NT2/D1 (cell line): ENCODE results near the gene SLC39A6.

ENCODE experiments used
- DNase-seq: peaks from one replicate; pipeline ENCODE4 v3.0.0-alpha.2; 2011; ENCODE audit warnings: low read depth, low spot score
- H3K27me3 ChIP-seq: 2 replicates; pipeline ENCODE4 v1.6.0; 2011; ENCODE audit warnings: mild to moderate bottlenecking; ENCODE audit not compliant: insufficient read length, insufficient read depth
- H3K36me3 ChIP-seq: 2 replicates; pipeline ENCODE4 v1.6.1; 2011; ENCODE audit warnings: mild to moderate bottlenecking, low read length, mixed read lengths; ENCODE audit not compliant: insufficient read depth, insufficient read length
- H3K4me1 ChIP-seq: 2 replicates; pipeline ENCODE4 v1.5.1; 2011; ENCODE audit not compliant: insufficient read depth, insufficient read length
- H3K4me3 ChIP-seq: 2 replicates; pipeline ENCODE4 v1.5.1; 2011; ENCODE audit warnings: low read depth; ENCODE audit not compliant: insufficient read length
- H3K9ac ChIP-seq: 2 replicates; pipeline ENCODE4 v1.6.0; 2011; ENCODE audit warnings: low read depth; ENCODE audit not compliant: insufficient read length
- H3K9me3 ChIP-seq: 2 replicates; pipeline ENCODE4 v1.5.1; 2011; ENCODE audit warnings: mild to moderate bottlenecking, low read length; ENCODE audit not compliant: insufficient read depth
- SUZ12 ChIP-seq: IDR thresholded peaks from 2 replicates; pipeline ENCODE4 v1.6.1; 2011; ENCODE audit not compliant: insufficient read length, insufficient read depth; ENCODE audit errors: extremely low read depth
- YY1 ChIP-seq: IDR thresholded peaks from 2 replicates; pipeline ENCODE4 v1.6.1; 2011; ENCODE audit not compliant: insufficient read length, insufficient read depth
- ZNF274 ChIP-seq: IDR thresholded peaks from 2 replicates; pipeline ENCODE4 v1.6.1; 2011; ENCODE audit warnings: mild to moderate bottlenecking, low read depth, low read length

SLC39A6 gene

DNA sequence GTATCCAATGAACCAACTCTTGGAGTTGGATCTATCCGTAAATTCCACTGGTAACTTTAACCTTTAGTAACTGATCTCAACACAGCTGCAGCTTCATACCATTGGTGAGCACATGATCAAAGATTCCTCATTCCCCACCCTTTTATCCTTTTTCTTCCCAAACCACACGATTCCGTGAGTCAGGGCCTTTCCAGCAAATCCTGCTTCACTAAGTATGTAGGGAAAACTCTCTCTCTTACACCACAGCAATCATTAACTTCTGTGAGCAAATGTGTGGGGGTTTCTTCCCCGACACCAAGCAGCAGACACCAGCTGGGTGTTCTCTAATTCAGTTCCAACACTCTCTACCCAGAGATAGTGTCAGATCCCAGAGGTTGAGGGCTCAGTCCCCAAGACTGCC lies 24.1 kb upstream of the SLC39A6 start:
- H3K9ac ChIP-seq: no peak overlapping the region
- TF ChIP-seq YY1: no peak
- TF ChIP-seq SUZ12: no peak
- no peak for TF ChIP-seq ZNF274
- H3K27me3 ChIP-seq: no peaks in the 10 kb centered on the region
- H3K9me3 ChIP-seq: no peaks in the 10 kb centered on the region
- peaks cover 76% of the 10 kb centered on the region for H3K36me3 ChIP-seq
- no peaks in the 10 kb centered on the region for H3K4me1 ChIP-seq
- no peak for DNase-seq
- no peak overlapping the region for H3K4me3 ChIP-seq

DNA sequence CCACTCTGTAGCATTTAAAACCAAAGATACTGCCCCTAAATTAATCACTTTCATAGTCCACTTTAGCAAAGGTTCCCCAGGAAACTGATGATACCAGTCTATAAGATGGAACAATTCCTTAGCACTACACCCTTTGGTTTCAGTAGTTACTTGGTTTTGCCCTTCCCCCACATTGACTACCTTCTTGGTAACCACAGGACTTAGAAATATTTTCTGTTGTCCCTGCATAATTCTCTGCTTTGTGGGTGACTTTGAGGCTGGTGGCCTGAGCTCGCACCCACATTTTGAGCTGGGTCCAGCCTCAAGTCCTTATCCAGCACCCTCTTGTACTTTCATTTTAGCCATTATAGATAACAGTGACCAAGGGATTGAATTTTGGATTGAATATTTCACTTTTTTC lies 23.6 kb upstream of the SLC39A6 start:
- no peaks in the 10 kb centered on the region for H3K27me3 ChIP-seq
- H3K4me3 ChIP-seq: no peak overlapping the region
- H3K9me3 ChIP-seq: no peaks in the 10 kb centered on the region
- no peaks in the 10 kb centered on the region for H3K4me1 ChIP-seq
- H3K36me3 ChIP-seq: peaks cover 74% of the 10 kb centered on the region
- no peak for DNase-seq
- no peak overlapping the region for H3K9ac ChIP-seq
- TF ChIP-seq SUZ12 (no peak), ZNF274 (no peak), YY1 (no peak)

DNA sequence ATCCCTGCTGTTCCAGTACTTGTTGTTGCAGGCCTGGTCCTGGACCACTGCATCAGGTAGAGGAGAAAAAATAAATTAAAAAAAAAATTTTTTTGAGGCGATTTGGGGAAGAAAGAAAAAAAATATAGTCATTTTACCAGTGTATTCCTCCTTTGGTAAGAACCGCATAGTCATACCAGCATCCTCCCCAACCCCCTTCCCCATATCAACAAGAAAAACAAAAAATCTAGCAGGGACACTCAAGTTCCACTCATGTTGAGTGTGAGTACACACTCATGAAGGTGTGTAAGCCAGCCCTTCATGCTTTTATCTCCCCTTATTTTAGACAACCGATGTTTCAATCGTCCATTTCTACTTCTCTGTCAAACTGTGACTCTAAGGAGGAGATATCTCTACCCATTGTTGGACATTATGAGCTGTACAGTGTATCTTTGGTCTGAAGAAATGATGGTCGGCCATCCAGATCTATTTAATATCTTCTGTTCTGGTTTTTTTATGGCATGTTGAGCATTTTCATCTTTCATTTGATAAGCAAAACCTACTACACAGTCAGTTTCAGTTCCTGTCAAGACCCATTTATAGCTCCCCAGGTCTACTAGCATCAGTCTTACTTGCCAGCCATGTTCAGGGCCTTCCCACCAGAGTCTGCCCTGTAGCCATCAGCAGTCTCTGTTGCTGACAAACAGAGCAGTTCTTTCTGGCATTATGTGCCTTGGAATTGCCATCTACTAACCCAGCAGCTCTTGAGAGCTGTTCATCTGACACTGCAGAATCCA lies 20.6 kb upstream of the SLC39A6 start:
- no peaks in the 10 kb centered on the region for H3K4me1 ChIP-seq
- no peak overlapping the region for H3K9ac ChIP-seq
- no peaks in the 10 kb centered on the region for H3K9me3 ChIP-seq
- H3K36me3 ChIP-seq: peaks cover 76% of the 10 kb centered on the region
- H3K27me3 ChIP-seq: no peaks in the 10 kb centered on the region
- no peak for TF ChIP-seq SUZ12
- no peak for TF ChIP-seq ZNF274
- TF ChIP-seq YY1: no peak
- H3K4me3 ChIP-seq: no peak overlapping the region
- no peak for DNase-seq

DNA sequence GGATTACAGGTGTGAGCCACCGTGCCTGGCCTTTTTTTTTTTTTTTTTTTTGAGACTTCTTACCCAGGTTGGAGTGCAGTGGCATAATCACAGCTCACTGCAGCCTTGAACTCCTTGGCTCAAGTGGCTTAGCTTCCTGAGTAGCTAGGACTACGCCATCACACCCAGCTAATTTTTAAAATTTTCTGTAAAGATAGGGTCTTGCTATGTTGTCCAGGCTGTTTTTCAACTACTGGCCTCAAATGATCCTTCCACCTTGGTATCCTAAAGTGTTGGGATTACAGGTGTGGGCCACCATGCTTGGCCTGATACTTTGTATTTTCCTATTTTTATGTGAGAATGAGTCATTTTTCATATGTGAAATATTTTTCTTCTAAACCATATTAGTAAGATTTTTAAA lies 14.3 kb upstream of the SLC39A6 start:
- no peak overlapping the region for H3K9ac ChIP-seq
- no peak for TF ChIP-seq SUZ12
- TF ChIP-seq YY1: no peak
- TF ChIP-seq ZNF274: no peak
- no peaks in the 10 kb centered on the region for H3K27me3 ChIP-seq
- H3K36me3 ChIP-seq: peaks cover 86% of the 10 kb centered on the region
- no peaks in the 10 kb centered on the region for H3K4me1 ChIP-seq
- H3K9me3 ChIP-seq: no peaks in the 10 kb centered on the region
- DNase-seq: no peak
- H3K4me3 ChIP-seq: no peak overlapping the region

DNA sequence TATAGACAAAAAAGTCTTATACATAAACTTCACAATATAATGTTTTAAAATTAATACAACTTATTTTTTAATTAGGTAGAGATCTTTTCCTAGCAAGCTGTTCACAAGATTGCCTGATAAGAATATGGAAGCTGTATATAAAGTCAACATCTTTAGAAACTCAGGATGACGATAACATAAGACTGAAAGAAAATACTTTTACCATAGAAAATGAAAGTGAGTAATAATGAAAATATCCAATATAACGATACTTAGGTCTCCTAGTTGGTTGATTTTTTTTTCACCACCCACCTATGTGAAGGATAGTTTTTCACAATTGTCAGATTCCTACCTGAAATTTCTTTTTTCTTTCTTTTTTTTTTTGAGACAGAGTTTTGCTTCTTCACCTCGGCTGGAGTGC lies 13.6 kb upstream of the SLC39A6 start:
- H3K4me3 ChIP-seq: no peak overlapping the region
- no peak for DNase-seq
- no peaks in the 10 kb centered on the region for H3K9me3 ChIP-seq
- no peak overlapping the region for H3K9ac ChIP-seq
- TF ChIP-seq SUZ12 (no peak), ZNF274 (no peak), YY1 (no peak)
- H3K36me3 ChIP-seq: peaks cover 87% of the 10 kb centered on the region
- H3K27me3 ChIP-seq: no peaks in the 10 kb centered on the region
- H3K4me1 ChIP-seq: no peaks in the 10 kb centered on the region

DNA sequence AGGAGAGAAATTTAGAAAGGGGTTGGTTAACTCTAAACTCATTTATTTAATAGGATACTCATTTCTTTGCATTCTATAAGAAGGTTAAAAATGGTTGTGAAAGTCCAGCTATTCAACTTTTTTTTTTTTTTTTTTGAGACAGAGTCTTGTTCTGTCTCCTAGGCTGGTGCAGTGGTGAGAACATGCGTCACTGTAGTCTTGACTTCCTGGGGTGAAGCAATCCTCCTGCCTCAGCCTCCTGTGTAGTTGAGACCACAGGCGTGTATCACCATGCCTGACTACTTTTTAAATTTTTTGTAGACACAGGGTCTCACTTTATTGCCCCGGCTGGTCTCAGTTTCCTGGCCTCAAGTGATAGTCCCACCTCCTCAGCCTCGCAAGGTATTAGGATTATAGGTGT lies 12.4 kb upstream of the SLC39A6 start:
- Histone ChIP-seq H3K9me3 (no peaks in the 10 kb centered on the region), H3K4me1 (no peaks in the 10 kb centered on the region), H3K27me3 (no peaks in the 10 kb centered on the region), H3K36me3 (peaks cover 84% of the 10 kb centered on the region), H3K9ac (no peak overlapping the region), H3K4me3 (no peak overlapping the region)
- TF ChIP-seq ZNF274 (no peak), YY1 (no peak), SUZ12 (no peak)
- DNase-seq: no peak

DNA sequence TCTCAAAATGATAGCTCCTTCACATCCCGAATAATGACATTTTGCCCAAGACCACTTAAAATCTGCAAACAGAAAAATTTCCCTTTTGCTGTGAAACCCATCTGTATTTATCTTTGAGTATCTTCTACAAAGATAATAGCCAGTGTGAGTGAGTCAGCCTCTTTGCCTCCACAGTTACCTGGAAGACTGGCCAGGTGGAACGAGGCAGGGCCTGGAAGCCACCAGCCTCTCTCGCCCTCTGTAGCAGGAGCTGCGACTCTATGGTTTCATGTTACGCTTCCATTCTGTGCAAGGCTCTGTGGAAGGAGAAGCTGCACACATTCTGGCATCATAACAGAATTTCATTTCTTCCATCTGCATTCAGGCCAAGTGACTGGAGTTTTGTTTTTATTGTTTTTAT lies 10.1 kb upstream of the SLC39A6 start:
- DNase-seq: no peak
- Histone ChIP-seq H3K9me3 (no peaks in the 10 kb centered on the region), H3K36me3 (peaks cover 77% of the 10 kb centered on the region), H3K9ac (no peak overlapping the region), H3K4me3 (no peak overlapping the region), H3K27me3 (no peaks in the 10 kb centered on the region), H3K4me1 (no peaks in the 10 kb centered on the region)
- no peak for TF ChIP-seq SUZ12
- no peak for TF ChIP-seq YY1
- TF ChIP-seq ZNF274: no peak

DNA sequence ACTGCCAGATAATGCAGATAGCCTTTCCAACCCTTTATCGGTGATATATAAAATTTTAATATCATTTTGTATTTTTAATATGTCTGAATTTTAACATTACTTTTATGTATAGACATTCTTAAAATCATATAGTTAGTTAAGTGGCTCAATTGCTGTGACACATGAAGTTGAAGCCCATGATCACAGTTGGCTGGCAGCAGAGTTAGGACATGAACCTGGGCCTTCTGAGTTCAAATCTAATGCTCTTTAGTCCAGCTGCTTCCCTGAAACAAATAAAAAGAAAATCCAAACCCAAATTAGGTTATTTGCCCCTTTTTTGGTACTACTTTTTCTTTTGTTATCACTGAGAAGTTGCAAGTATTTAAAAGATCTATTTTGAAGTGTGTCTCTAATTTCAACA lies 6.1 kb upstream of the SLC39A6 start:
- Histone ChIP-seq H3K4me1 (peaks cover 2% of the 10 kb centered on the region), H3K4me3 (no peak overlapping the region), H3K9ac (no peak overlapping the region), H3K27me3 (no peaks in the 10 kb centered on the region), H3K36me3 (peaks cover 56% of the 10 kb centered on the region), H3K9me3 (no peaks in the 10 kb centered on the region)
- no peak for DNase-seq
- no peak for TF ChIP-seq YY1
